22Rv1 (cell line): Measurements from ENCODE around the gene SPSB2.

Experiments used
- ZFX ChIP-seq: fragments of 450-650 bp; IDR thresholded peaks from 2 replicates; pipeline ENCODE4 v1.6.1; 2017; ENCODE audit warnings: antibody characterized with exemption, borderline replicate concordance
- TF ChIP-seq, protein P1 (sequence below): fragments of 450-650 bp; IDR thresholded peaks from 2 replicates; pipeline ENCODE4 v1.5.1; 2017; ENCODE audit warnings: mild to moderate bottlenecking

DNA sequence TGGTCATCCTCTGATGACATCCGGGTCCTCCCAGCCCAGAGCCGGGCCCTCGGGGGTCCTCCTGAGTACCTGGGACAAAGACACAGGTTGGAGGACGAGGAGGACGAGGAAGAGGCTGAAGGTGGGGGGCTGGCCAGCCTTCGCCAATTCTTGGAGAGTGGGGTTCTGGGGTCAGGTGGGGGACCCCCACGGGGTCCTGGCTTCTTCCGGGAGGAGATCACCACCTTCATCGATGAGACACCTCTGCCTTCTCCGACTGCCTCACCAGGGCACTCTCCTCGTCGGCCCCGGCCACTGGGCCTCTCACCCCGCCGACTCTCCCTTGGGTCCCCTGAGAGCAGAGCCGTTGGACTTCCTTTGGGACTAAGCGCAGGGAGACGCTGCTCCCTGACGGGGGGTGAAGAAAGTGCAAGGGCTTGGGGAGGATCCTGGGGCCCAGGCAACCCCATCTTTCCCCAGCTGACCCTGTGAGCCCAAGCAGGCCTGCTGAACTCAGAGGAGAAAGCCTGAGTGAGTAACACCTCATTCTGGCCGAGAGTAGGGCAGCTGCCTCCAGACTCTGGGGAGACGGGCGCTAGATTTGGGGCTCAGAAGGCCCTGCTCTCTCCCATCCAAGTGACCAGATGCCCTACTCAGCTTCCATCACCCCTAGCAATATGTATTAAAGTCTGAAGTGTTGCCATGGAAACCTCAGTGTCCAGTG is 46.2 kb downstream of the SPSB2 start:
- TF ChIP-seq, protein P1, sequence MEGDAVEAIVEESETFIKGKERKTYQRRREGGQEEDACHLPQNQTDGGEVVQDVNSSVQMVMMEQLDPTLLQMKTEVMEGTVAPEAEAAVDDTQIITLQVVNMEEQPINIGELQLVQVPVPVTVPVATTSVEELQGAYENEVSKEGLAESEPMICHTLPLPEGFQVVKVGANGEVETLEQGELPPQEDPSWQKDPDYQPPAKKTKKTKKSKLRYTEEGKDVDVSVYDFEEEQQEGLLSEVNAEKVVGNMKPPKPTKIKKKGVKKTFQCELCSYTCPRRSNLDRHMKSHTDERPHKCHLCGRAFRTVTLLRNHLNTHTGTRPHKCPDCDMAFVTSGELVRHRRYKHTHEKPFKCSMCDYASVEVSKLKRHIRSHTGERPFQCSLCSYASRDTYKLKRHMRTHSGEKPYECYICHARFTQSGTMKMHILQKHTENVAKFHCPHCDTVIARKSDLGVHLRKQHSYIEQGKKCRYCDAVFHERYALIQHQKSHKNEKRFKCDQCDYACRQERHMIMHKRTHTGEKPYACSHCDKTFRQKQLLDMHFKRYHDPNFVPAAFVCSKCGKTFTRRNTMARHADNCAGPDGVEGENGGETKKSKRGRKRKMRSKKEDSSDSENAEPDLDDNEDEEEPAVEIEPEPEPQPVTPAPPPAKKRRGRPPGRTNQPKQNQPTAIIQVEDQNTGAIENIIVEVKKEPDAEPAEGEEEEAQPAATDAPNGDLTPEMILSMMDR: no peak
- TF ChIP-seq ZFX: no peak
